Coronary artery (tissue), 2 donors: ENCODE measurements around the gene FARP1.

Experiments used
- DNase-seq: peaks from one replicate; pipeline ENCODE4 v3.0.0-alpha.2; 2017; ENCODE audit warnings: low spot score
- H3K27ac ChIP-seq, 2 donors: fragments of 200-600 bp; sonication (generic); one replicate each; pipeline ENCODE4 v1.5.1; 2016 to 2019
- H3K4me3 ChIP-seq: fragments of 200-600 bp; sonication (generic); 2 replicates; pipeline ENCODE4 v1.5.1; 2016; ENCODE audit warnings: mild to moderate bottlenecking, moderate library complexity
- TF ChIP-seq, protein P1 (sequence below): fragments of 200-600 bp; sonication (generic); IDR thresholded peaks from one replicate; pipeline ENCODE4 v1.5.1; 2019; ENCODE audit warnings: antibody characterized with exemption

The FARP1 gene

DNA sequence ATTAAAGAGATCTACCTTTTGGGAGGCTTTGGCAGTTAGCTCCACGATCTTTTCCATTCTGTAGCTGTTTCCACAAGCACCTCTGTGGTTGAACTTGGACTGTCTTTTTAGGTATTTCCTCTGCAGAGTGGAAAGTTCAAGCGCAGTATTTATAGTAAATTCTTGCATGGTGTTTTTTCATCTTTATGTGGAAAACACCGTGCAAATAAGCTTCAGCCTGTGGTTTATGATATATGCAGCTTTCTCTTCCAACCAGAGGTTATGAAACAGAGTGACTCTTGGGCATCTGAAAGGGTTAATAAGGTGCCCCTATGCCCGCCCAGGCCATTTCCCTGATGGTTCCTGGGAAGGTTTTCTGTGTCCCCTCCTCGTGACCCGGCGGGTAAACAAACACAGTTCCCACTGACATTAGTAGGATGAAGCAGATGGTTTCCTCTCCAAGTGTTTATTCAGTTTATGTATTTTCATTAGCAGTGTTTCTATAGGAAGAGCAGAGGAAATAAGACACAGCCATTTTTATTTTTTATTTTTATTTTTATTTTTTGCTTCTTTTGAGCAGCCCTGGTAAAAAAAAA lies 73.9 kb downstream of the FARP1 start:
- H3K4me3 ChIP-seq: no peak overlapping the region
- DNase-seq: no peak
- TF ChIP-seq, protein P1, sequence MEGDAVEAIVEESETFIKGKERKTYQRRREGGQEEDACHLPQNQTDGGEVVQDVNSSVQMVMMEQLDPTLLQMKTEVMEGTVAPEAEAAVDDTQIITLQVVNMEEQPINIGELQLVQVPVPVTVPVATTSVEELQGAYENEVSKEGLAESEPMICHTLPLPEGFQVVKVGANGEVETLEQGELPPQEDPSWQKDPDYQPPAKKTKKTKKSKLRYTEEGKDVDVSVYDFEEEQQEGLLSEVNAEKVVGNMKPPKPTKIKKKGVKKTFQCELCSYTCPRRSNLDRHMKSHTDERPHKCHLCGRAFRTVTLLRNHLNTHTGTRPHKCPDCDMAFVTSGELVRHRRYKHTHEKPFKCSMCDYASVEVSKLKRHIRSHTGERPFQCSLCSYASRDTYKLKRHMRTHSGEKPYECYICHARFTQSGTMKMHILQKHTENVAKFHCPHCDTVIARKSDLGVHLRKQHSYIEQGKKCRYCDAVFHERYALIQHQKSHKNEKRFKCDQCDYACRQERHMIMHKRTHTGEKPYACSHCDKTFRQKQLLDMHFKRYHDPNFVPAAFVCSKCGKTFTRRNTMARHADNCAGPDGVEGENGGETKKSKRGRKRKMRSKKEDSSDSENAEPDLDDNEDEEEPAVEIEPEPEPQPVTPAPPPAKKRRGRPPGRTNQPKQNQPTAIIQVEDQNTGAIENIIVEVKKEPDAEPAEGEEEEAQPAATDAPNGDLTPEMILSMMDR: no peak
- peak overlapping the region; percentile 26 to 45 for H3K27ac ChIP-seq

DNA sequence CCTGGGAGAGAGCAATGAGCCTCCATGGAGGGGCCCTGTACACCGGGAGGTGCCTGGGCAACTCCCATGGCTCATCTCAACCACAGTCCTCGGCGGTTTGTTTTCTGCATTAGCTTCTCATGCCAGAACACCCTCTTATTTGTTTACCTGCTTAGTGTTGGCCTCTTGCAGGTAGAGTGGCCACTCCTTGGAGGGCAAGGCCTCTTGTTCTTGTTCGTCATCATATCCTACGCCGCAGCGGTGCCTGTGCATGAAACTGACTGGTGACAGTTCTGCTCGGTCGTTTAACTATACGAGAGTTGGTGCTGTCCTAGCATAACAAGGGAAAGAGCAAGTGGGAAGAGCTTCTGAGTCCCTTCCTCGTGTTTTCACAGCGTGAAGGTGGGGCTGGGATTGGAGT lies 74.7 kb downstream of the FARP1 start:
- Histone ChIP-seq H3K4me3 (no peak overlapping the region), H3K27ac (no peak overlapping the region)
- no peak for DNase-seq
- TF ChIP-seq, protein P1: no peak

DNA sequence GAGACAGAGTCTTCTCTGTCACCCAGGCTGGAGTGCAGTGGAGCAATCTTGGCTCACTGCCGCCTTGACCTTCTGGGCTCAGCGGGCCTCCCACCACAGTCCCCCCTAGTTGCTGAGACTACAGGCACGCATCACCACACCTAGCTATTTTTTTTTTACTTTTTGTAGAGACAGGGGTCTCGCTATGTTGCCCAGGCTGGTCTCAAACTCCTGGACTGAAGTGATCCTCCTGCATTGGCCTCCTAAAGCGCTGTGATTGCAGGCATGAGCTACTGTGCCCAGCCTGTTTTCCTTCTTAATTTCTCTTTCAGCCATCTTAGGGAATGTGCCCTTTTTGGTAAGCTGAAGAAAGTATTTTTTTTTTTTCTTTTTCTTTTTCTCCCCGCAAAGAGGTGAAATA lies 76.8 kb downstream of the FARP1 start:
- DNase-seq: no peak
- TF ChIP-seq, protein P1: no peak
- peak overlapping the region in 1 of 2 donors; percentile 54 for H3K27ac ChIP-seq
- H3K4me3 ChIP-seq: peak overlapping the region; percentile 31

DNA sequence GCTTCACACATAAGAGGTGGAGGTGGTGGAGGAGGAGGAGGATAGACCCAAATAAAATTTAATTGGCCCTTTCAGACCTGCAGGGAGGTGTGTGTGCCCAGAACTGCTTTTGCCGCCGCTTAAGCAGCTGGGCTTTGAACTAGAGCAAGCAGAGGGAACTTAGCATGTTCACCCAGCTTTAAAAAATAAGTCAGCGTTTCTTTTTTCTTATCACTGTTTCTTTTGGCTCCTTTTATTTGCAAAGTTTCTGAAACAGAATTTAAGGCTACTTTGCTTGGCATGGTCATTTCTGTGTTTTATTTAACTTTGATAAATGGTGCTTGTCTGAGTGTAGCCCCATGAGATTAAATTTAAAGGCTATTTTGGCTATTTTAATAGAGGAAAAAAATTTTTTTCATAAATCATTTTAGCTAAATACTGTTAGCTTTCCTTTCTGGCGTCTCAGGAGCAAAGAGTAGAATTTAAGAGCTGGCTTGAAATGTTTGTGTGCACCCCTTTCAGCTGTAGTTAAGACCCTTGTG lies 77.4 kb downstream of the FARP1 start:
- H3K27ac ChIP-seq: peak overlapping the region; percentile 54 to 75
- peak overlapping the region; percentile 31 for H3K4me3 ChIP-seq
- no peak for DNase-seq
- TF ChIP-seq, protein P1: no peak

DNA sequence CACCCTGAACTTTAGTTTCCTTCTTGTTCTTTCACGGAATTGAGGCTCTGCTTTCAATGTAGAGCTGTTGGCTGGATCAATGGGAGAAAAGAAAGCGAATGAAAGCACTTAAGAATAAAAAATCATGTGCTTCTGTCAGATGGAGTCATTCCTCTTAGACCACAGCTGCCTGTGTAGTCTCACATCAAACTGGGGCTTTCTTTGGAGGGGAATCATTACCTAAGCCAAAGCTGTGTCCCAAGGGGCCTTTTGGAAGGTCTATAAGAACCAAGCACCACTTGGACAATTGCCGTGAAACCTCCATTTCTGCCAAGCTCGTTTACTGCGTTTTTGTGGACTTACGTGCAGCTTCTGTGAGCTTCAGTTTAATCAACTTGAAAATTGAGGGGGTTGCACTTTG lies 78.3 kb downstream of the FARP1 start:
- Histone ChIP-seq H3K4me3 (no peak overlapping the region), H3K27ac (peak overlapping the region in 1 of 2 donors; percentile 4)
- no peak for DNase-seq
- TF ChIP-seq, protein P1: no peak

DNA sequence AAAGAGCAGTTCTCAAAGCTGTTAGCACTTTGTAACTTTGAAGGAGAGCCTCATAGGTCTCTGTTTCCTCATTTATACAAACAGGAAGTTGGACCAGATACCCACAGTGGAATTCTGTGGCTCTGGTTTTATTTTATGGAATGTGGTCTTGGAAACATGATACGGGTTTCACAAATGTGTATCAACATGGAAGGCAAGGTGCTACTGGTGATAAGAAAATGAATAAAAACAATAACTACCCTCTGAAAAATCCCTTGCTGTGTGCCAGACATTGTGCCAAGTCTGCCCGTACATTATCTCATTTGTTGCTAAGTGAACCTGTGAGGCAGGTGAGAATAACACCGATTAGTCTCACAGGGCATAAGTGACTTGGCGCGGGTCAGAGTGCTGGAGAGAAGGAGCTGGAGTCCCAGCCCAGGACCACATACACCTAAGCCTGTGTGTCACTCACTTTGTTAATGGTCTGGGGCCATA lies 79.2 kb downstream of the FARP1 start:
- TF ChIP-seq, protein P1: no peak
- Histone ChIP-seq H3K4me3 (no peak overlapping the region), H3K27ac (no peak overlapping the region)
- DNase-seq: no peak

DNA sequence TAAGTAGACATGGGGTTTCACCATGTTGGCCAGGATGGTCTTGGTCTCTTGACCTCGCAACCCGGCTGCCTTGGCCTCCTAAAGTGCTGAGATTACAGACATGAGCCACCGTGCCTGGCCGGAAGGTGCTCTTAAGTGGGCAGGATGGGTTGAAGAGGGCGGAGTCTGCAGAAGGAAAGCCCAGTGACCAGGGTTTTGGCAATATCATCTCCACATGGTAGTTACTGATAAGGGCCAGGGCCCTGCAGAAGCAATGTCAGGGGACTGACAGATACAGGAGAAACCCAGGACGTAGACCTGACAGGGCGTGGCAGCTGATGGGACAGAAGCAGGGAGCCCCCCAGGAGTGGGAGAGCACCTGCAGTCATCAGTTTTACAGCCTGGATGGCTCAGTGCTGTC lies 79.9 kb downstream of the FARP1 start:
- no peak overlapping the region for H3K27ac ChIP-seq
- TF ChIP-seq, protein P1: no peak

More for the DNA sequence above, 79.9 kb downstream of the FARP1 start:
- H3K4me3 ChIP-seq: no peak overlapping the region
- DNase-seq: no peak
